ENCODE results near the gene SLC9A4.

Gene SLC9A4

DNA sequence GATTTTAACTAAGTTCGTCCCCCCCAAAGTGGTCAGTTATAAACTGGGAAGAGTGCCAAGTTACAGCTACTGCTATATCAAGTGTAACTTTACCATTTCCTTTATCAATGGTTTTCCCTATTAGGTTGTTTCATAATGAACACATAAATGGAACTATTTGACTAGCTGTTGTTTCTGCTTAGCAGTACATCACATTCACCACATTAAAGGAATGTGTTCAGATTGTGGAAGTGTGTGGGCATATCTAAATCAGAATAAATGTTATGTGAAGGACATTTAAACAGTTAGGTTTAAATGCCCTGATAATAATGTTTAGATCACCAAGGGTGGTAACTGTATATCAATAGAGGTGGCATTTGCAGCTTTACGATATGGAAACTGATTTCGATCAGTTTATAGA lies 45.1 kb downstream of the SLC9A4 start:
- no peaks in the 10 kb centered on the region for H3K36me3 ChIP-seq (ENCODE audit: control insufficient read depth, insufficient read depth, low read length)
- H3K4me1 ChIP-seq (ENCODE audit: control insufficient read depth, insufficient read depth, low read length) = peaks cover 13% of the 10 kb centered on the region; the same call in 1 of the 2 replicates
- no peaks in the 10 kb centered on the region for H3K9me3 ChIP-seq (ENCODE audit: control insufficient read depth, insufficient read depth, low read length)
- no peak overlapping the region for H3K9ac ChIP-seq (ENCODE audit: low read depth, low read length)
- no peak overlapping the region for H3K4me3 ChIP-seq (ENCODE audit: low read depth, low read length)
- H3K27me3 ChIP-seq (ENCODE audit: control insufficient read depth, insufficient read depth, low read length) = no peaks in the 10 kb centered on the region
- H3K27ac ChIP-seq (ENCODE audit: low read depth, low read length) = no peak overlapping the region

DNA sequence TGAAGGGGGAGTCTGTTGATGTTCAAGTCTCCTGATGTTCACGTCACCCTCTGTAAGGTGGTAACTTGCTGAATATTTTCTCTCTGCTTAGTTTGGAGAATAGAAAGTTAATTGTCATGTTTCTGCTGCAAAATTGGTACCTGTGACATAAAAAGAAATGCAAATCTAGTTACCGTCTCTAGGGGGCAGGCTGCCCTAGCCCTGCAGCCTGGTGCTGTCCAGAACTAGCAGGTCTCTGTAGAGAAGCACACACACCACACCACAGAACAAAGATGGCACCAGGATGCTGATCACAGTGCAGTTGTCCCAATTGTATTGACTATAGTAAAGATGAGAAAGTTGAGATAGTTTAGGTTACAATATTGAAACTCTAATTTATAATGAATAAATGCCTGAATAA lies 47.0 kb downstream of the SLC9A4 start:
- H3K27ac ChIP-seq (ENCODE audit: low read depth, low read length) = no peak overlapping the region
- no peaks in the 10 kb centered on the region for H3K4me1 ChIP-seq (ENCODE audit: control insufficient read depth, insufficient read depth, low read length)
- H3K36me3 ChIP-seq (ENCODE audit: control insufficient read depth, insufficient read depth, low read length) = no peaks in the 10 kb centered on the region
- H3K4me3 ChIP-seq (ENCODE audit: low read depth, low read length) = no peak overlapping the region
- H3K27me3 ChIP-seq (ENCODE audit: control insufficient read depth, insufficient read depth, low read length) = no peaks in the 10 kb centered on the region
- H3K9ac ChIP-seq (ENCODE audit: low read depth, low read length) = no peak overlapping the region
- H3K9me3 ChIP-seq (ENCODE audit: control insufficient read depth, insufficient read depth, low read length) = no peaks in the 10 kb centered on the region

DNA sequence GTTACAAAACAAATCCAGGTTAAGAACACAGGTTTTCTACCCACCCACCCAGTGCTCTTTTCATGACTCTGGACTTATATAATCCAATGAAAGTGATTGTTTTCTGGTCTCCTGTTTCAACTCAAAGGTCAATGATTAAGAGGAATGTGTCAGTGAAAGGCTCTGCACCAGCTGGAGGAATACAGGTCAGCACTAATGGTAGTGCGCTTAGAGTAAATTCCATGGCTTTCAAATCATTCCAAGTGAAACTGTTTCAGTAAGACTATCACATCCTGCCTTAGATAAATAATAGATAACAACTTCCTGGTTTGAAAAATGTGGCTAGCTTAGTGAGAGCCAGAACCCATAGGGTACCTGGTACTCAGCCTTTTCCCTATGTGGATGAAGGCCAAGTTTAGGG lies 47.8 kb downstream of the SLC9A4 start:
- Histone ChIP-seq H3K4me3 (ENCODE audit: low read depth, low read length) (no peak overlapping the region), H3K36me3 (ENCODE audit: control insufficient read depth, insufficient read depth, low read length) (no peaks in the 10 kb centered on the region), H3K4me1 (ENCODE audit: control insufficient read depth, insufficient read depth, low read length) (no peaks in the 10 kb centered on the region), H3K9ac (ENCODE audit: low read depth, low read length) (no peak overlapping the region), H3K27me3 (ENCODE audit: control insufficient read depth, insufficient read depth, low read length) (no peaks in the 10 kb centered on the region), H3K9me3 (ENCODE audit: control insufficient read depth, insufficient read depth, low read length) (no peaks in the 10 kb centered on the region), H3K27ac (ENCODE audit: low read depth, low read length) (no peak overlapping the region)

DNA sequence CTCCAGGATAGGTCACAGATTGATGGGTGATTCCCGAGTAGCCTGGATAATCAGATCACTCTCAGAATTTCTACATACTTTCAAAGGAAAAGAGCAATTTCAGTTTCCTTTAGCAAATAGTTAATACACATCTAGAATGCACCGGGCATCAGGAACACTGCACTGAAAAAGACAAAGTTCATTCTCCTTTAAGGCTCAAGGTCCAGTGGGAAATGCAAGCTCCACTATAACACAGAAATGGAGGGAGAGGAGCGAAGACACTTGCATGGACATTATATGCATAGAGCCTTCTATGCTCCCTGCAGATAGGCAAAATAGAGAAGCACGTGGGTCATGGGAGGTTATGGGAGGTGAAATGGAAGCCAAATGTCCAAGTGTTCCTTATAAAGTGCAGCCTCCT lies 49.1 kb downstream of the SLC9A4 start:
- H3K9me3 ChIP-seq (ENCODE audit: control insufficient read depth, insufficient read depth, low read length) = no peaks in the 10 kb centered on the region
- no peaks in the 10 kb centered on the region for H3K27me3 ChIP-seq (ENCODE audit: control insufficient read depth, insufficient read depth, low read length)
- no peak overlapping the region for H3K9ac ChIP-seq (ENCODE audit: low read depth, low read length)
- no peaks in the 10 kb centered on the region for H3K4me1 ChIP-seq (ENCODE audit: control insufficient read depth, insufficient read depth, low read length)
- H3K4me3 ChIP-seq (ENCODE audit: low read depth, low read length) = no peak overlapping the region
- H3K36me3 ChIP-seq (ENCODE audit: control insufficient read depth, insufficient read depth, low read length) = no peaks in the 10 kb centered on the region
- no peak overlapping the region for H3K27ac ChIP-seq (ENCODE audit: low read depth, low read length)

DNA sequence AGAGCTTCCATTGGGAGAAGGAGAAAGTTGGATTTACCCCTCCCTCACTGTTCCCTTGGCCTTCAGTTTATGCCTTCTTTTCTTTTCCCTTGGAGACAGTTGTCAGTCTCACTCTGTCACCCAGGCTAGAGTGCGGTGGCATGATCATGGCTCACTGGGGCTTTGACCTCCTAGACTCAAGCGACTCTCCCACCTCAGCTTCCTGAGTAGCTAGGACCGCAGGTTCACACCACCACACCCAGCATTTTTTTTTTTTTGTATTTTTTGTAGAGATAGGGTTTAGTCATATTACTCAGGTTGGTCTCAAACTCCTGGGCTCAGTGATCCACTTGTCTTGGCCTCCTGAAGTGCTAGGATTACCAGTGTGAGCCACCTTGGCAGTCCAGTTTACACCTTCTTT lies 49.9 kb downstream of the SLC9A4 start:
- H3K4me1 ChIP-seq (ENCODE audit: control insufficient read depth, insufficient read depth, low read length) = no peaks in the 10 kb centered on the region
- H3K27ac ChIP-seq (ENCODE audit: low read depth, low read length) = no peak overlapping the region
- no peaks in the 10 kb centered on the region for H3K36me3 ChIP-seq (ENCODE audit: control insufficient read depth, insufficient read depth, low read length)
- no peak overlapping the region for H3K9ac ChIP-seq (ENCODE audit: low read depth, low read length)
- H3K9me3 ChIP-seq (ENCODE audit: control insufficient read depth, insufficient read depth, low read length) = no peaks in the 10 kb centered on the region
- no peak overlapping the region for H3K4me3 ChIP-seq (ENCODE audit: low read depth, low read length)
- H3K27me3 ChIP-seq (ENCODE audit: control insufficient read depth, insufficient read depth, low read length) = no peaks in the 10 kb centered on the region

DNA sequence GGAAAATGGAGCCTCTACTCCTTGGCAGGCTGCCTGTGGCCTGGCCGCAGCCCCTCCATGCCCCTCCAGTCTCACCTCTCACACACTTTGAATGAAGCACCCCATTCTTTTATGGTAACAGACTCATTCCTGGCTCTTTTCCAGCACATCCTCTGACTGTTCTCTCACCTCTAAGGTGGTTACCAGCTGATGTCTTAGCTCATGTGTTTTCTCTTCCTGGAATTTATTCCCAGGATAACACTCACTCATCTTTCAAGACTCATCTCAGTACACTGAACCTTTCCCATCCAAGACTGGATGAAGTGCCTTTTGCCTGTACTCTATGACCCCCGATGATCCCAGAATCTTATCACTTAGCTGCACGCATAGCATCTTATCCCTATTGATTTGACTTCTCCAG lies 50.6 kb downstream of the SLC9A4 start:
- Histone ChIP-seq H3K27ac (ENCODE audit: low read depth, low read length) (no peak overlapping the region), H3K36me3 (ENCODE audit: control insufficient read depth, insufficient read depth, low read length) (no peaks in the 10 kb centered on the region), H3K4me1 (ENCODE audit: control insufficient read depth, insufficient read depth, low read length) (no peaks in the 10 kb centered on the region), H3K27me3 (ENCODE audit: control insufficient read depth, insufficient read depth, low read length) (no peaks in the 10 kb centered on the region), H3K4me3 (ENCODE audit: low read depth, low read length) (no peak overlapping the region), H3K9ac (ENCODE audit: low read depth, low read length) (no peak overlapping the region), H3K9me3 (ENCODE audit: control insufficient read depth, insufficient read depth, low read length) (no peaks in the 10 kb centered on the region)

DNA sequence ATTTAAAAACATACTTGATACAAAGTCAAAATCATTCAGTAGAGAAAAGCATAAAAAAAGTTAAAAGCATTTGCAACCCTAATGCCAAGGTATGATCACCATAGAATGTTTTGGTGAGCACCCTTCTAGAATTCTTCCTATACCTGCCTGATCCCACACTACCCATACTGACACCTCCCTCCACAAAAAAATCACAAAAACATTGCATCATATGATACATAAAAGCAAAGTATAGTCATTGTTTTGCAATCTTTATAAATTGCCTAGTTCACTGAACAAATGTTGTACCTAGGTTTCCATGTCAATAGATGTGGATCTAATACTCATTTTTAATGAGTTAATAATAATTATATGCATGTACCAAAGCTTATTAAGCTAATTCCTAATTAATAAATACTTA lies 54.1 kb downstream of the SLC9A4 start:
- Histone ChIP-seq H3K4me3 (ENCODE audit: low read depth, low read length) (no peak overlapping the region), H3K9ac (ENCODE audit: low read depth, low read length) (no peak overlapping the region), H3K9me3 (ENCODE audit: control insufficient read depth, insufficient read depth, low read length) (no peaks in the 10 kb centered on the region), H3K27me3 (ENCODE audit: control insufficient read depth, insufficient read depth, low read length) (no peaks in the 10 kb centered on the region), H3K4me1 (ENCODE audit: control insufficient read depth, insufficient read depth, low read length) (no peaks in the 10 kb centered on the region), H3K27ac (ENCODE audit: low read depth, low read length) (no peak overlapping the region), H3K36me3 (ENCODE audit: control insufficient read depth, insufficient read depth, low read length) (no peaks in the 10 kb centered on the region)

DNA sequence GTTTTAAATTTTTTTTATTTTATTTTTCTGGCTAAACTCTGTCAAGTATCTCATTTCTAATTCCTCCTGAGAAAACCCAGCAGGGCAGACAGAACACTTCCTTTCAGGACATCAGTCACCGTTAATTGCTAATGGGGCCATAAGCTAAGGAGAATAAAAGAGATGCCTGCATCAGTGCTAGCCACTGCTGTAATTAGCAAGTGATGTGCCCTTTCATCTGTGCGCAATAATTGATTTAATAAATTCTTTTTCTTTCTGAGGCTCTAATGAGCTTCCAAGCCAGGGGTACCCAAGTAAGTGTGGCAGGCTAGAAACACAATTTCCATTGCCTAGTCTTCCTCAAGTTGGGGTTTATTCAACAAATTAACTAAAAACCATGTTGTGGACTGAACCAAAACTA lies 65.5 kb downstream of the SLC9A4 start:
- Histone ChIP-seq H3K36me3 (ENCODE audit: control insufficient read depth, insufficient read depth, low read length) (no peaks in the 10 kb centered on the region), H3K27me3 (ENCODE audit: control insufficient read depth, insufficient read depth, low read length) (no peaks in the 10 kb centered on the region), H3K4me1 (ENCODE audit: control insufficient read depth, insufficient read depth, low read length) (no peaks in the 10 kb centered on the region), H3K27ac (ENCODE audit: low read depth, low read length) (no peak overlapping the region), H3K4me3 (ENCODE audit: low read depth, low read length) (no peak overlapping the region), H3K9me3 (ENCODE audit: control insufficient read depth, insufficient read depth, low read length) (no peaks in the 10 kb centered on the region), H3K9ac (ENCODE audit: low read depth, low read length) (no peak overlapping the region)

DNA sequence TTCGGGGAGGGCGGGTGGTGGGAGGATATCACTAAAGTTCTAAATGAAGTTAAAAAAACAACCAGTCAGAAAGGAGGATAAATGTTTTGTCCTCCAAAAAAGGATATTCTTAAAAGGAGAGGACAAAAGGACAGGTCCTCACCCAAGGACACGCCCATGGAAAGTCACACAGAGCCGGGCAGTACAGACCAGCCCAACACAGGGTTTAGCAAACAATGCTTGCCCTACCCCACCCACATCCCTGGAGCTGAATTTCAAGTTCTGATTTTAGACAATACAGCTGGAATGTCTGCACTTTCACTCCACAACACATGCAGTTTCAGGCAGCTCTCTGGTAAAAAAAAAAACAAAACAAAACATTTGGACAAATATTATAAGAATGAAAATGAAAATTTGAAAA lies 67.9 kb downstream of the SLC9A4 start:
- no peaks in the 10 kb centered on the region for H3K36me3 ChIP-seq (ENCODE audit: control insufficient read depth, insufficient read depth, low read length)
- no peak overlapping the region for H3K4me3 ChIP-seq (ENCODE audit: low read depth, low read length)
- H3K9ac ChIP-seq (ENCODE audit: low read depth, low read length) = no peak overlapping the region
- no peaks in the 10 kb centered on the region for H3K9me3 ChIP-seq (ENCODE audit: control insufficient read depth, insufficient read depth, low read length)
- no peaks in the 10 kb centered on the region for H3K27me3 ChIP-seq (ENCODE audit: control insufficient read depth, insufficient read depth, low read length)
- H3K27ac ChIP-seq (ENCODE audit: low read depth, low read length) = no peak overlapping the region
- H3K4me1 ChIP-seq (ENCODE audit: control insufficient read depth, insufficient read depth, low read length) = no peaks in the 10 kb centered on the region

DNA sequence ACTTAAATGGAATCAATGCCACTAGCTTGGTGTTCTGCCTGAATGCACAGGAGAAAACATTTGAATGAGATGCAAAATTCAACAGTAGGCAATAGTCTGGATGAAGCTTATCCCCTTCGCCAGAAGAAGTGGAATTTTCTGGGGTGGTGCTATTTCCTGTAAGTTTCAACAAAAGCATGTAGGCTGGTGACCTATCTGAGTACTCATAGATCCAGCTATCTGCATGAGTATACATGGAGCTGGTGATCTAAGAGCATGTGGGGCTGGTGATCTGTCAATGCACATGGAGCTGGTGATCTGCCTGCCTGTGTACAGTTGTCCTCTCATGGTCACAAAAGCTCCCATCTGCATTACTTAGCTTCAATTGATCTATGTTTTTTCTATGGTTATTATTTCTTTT lies 71.2 kb downstream of the SLC9A4 start:
- H3K36me3 ChIP-seq (ENCODE audit: control insufficient read depth, insufficient read depth, low read length) = no peaks in the 10 kb centered on the region
- H3K4me3 ChIP-seq (ENCODE audit: low read depth, low read length) = no peak overlapping the region
- 0 out of 2 replicates have a peak, but pooled peaks cover 3% of the 10 kb centered on the region for H3K9me3 ChIP-seq (ENCODE audit: control insufficient read depth, insufficient read depth, low read length)
- no peaks in the 10 kb centered on the region for H3K4me1 ChIP-seq (ENCODE audit: control insufficient read depth, insufficient read depth, low read length)
- H3K27ac ChIP-seq (ENCODE audit: low read depth, low read length) = no peak overlapping the region
- no peaks in the 10 kb centered on the region for H3K27me3 ChIP-seq (ENCODE audit: control insufficient read depth, insufficient read depth, low read length)
- H3K9ac ChIP-seq (ENCODE audit: low read depth, low read length) = no peak overlapping the region

DNA sequence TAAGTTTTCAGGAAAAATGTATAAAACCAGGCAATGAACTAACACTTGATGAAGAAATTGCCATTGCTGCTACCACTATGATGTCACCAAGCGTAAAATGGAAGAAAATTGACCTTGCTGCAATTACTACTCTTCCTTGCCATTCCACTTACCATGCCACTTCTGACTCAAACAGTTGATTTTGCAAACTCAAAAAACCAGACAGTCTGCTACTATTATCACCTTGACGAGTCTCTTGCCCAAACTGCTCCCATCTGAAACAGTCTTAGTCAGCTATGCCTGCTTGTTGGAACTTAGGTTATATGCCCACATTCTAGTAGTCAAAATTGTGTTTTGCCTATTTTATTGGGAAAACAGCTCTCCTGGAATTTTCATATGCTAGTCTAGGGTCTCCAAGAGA lies 74.4 kb downstream of the SLC9A4 start:
- no peak overlapping the region for H3K27ac ChIP-seq (ENCODE audit: low read depth, low read length)

DNA sequence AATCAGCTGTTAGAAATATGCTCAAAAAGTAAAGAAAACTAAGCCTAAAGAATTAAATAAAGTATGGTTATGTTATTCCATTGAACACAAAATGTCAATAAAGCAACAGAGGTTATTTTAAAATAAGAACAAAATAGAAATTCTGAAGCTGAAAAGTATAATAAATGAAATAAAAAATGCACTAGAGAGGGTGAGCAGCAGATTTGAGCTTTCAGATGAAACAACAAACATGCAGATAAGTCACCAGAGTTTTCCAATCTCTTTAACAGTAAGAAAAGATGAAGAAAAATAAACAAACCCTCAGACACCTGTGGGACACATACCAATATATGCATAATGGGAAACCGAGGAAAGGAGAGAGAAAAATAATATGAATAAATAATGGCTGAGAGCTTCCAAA lies 76.0 kb downstream of the SLC9A4 start:
- Histone ChIP-seq H3K36me3 (ENCODE audit: control insufficient read depth, insufficient read depth, low read length) (no peaks in the 10 kb centered on the region), H3K4me3 (ENCODE audit: low read depth, low read length) (no peak overlapping the region), H3K4me1 (ENCODE audit: control insufficient read depth, insufficient read depth, low read length) (no peaks in the 10 kb centered on the region), H3K9me3 (ENCODE audit: control insufficient read depth, insufficient read depth, low read length) (0 out of 2 replicates have a peak, but pooled peaks cover 3% of the 10 kb centered on the region), H3K27me3 (ENCODE audit: control insufficient read depth, insufficient read depth, low read length) (no peaks in the 10 kb centered on the region), H3K9ac (ENCODE audit: low read depth, low read length) (no peak overlapping the region), H3K27ac (ENCODE audit: low read depth, low read length) (no peak overlapping the region)

More for the DNA sequence above, 74.4 kb downstream of the SLC9A4 start:
- Histone ChIP-seq H3K9ac (ENCODE audit: low read depth, low read length) (no peak overlapping the region), H3K36me3 (ENCODE audit: control insufficient read depth, insufficient read depth, low read length) (no peaks in the 10 kb centered on the region), H3K9me3 (ENCODE audit: control insufficient read depth, insufficient read depth, low read length) (0 out of 2 replicates have a peak, but pooled peaks cover 3% of the 10 kb centered on the region), H3K4me1 (ENCODE audit: control insufficient read depth, insufficient read depth, low read length) (no peaks in the 10 kb centered on the region), H3K4me3 (ENCODE audit: low read depth, low read length) (no peak overlapping the region), H3K27me3 (ENCODE audit: control insufficient read depth, insufficient read depth, low read length) (no peaks in the 10 kb centered on the region)

Measured in HUES48 (cell line).